Activated CD8-positive, alpha-beta memory T cell treated with anti-CD3 and anti-CD28 coated beads, Interleukin-2, amount 10 ng/mL, durations not matched to agents 7 days and 5 days (primary cell): Measurements from ENCODE around the gene SGO1. TPM values are rescaled to one million over a fixed set of nuclear protein-coding genes. Genes with fewer than 3 reads are reported as not detected.

Experiments
- ATAC-seq: fragments of 150-1000 bp; cut with Tn5 transposase; one replicate; pipeline ENCODE4 v1.10.0; 2021; ENCODE audit warnings: moderate library complexity
- CTCF ChIA-PET: fragments of 350-600 bp; sonication (Branson Sonifier 250); formaldehyde crosslinking; loops from one replicate; lab custom pipeline; 2021; ENCODE audit warnings: antibody characterized with exemption; lab: Charles Lee
- DNase-seq: peaks from one replicate; pipeline ENCODE4 v3.0.0-alpha.2; 2020
- H3K27ac Mint-ChIP-seq: one replicate; pipeline ENCODE4 v1.8.0; 2021; ENCODE audit warnings: mild to moderate bottlenecking, mixed read lengths
- H3K27me3 Mint-ChIP-seq: one replicate; pipeline ENCODE4 v1.8.0; 2021; ENCODE audit warnings: mixed read lengths
- H3K36me3 Mint-ChIP-seq: one replicate; pipeline ENCODE4 v1.8.0; 2021; ENCODE audit warnings: mild to moderate bottlenecking, mixed read lengths
- H3K4me1 Mint-ChIP-seq: one replicate; pipeline ENCODE4 v1.8.0; 2021; ENCODE audit warnings: mixed read lengths
- H3K4me3 Mint-ChIP-seq: one replicate; pipeline ENCODE4 v1.8.0; 2021; ENCODE audit warnings: mild to moderate bottlenecking, moderate library complexity, mixed read lengths
- H3K9me3 Mint-ChIP-seq: one replicate; pipeline ENCODE4 v1.8.0; 2022; ENCODE audit warnings: low read depth, mixed read lengths
- total RNA-seq, 2 experiments: library from RNA; stranded (reverse); gene quantifications; one replicate each; pipeline ENCODE4 v1.2.3, GENCODE V29; 2021

The SGO1 gene
- total RNA-seq, 2 experiments from 2014 or later, result 38.5 to 43.5 TPM

DNA sequence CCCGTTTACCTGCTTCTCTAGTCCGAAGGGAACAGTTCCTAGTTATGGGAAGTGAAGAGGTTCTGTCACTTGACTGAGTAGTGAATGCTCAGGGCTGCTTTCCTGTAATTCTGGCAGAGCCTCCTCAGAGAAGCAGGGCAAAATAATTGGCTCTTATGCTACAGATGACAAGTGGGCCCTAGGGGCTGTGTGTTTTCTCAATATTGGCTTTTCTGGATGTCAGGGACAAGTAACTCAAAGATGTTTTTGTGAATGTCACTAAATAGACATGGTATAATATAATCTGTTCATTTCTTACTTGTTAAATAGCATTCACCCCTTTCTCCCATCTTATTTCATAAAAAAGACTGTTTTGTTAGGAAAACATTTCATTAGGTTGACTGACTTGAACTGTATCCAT is 40.1 kb downstream of the SGO1 start:
- CTCF ChIA-PET, result interaction anchor here (1.5 kb wide), 1 partner anchor 41 kb away, joined by 3 read pairs; no protein-coding TSS in a partner anchor
- DNase-seq (no peak), ATAC-seq (no peak)
- H3K27ac Mint-ChIP-seq, result no peak overlapping the region
- no peaks in the 10 kb centered on the region for H3K27me3 Mint-ChIP-seq
- H3K9me3 Mint-ChIP-seq, result no peaks in the 10 kb centered on the region
- H3K36me3 Mint-ChIP-seq, result peaks cover 77% of the 10 kb centered on the region
- H3K4me1 Mint-ChIP-seq, result peaks cover 2% of the 10 kb centered on the region
- no peak overlapping the region for H3K4me3 Mint-ChIP-seq

- no peaks in the 10 kb centered on the region for H3K9me3 Mint-ChIP-seq
- H3K4me1 Mint-ChIP-seq, result peaks cover 2% of the 10 kb centered on the region
- CTCF ChIA-PET, result no interaction called here
- no peak overlapping the region for H3K27ac Mint-ChIP-seq
- DNase-seq (no peak), ATAC-seq (no peak)
- H3K4me3 Mint-ChIP-seq, result no peak overlapping the region
- H3K36me3 Mint-ChIP-seq, result peaks cover 73% of the 10 kb centered on the region
- H3K27me3 Mint-ChIP-seq, result no peaks in the 10 kb centered on the region
Measured at GRCh38 chr3:20143519-20143918, 42.5 kb downstream of the SGO1 start.

DNA sequence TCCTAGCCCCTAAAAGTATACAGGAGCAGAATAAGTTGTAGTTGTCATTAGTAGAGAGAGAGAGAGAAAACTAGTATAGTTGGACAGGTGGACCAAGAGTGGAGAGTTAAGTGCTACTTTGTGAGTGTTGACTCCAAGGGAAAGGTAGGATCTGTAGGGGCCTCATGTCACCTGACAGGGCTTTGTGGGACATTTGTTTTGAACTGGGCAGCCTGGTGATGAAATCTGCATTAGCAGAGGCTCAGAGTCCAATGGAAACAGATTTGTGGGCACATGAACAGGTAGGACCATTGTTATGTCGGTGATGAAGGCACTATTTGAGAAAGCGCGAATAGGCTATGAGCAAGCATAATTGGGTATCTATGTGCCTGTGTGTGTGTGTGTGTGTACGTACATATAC is 43.5 kb downstream of the SGO1 start:
- H3K27ac Mint-ChIP-seq, result peak overlapping the region; percentile 1
- CTCF ChIA-PET, result no interaction called here

DNA sequence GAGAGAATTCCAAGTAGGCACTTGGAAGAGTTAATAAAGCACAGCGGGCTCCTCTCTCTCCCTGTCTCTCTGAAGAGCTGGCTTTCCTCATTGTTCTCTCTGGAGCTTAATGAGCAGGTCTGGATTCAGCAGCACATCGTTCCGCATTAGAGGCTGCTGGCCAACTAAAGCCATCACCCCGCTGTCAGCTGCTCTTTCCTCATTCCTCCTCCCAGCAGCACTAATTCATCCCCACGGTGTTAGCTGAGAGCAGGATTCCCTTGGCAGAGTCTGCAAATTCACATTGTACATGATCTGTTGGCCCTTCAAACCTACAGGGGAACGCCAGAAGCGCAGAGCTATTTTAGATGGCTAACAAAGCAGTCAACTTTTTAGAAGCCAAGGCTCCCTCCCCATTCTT is 44.2 kb downstream of the SGO1 start:
- CTCF ChIA-PET, result interaction anchor here (1.0 kb wide), 1 partner anchor 13 kb away, joined by 3 read pairs; no protein-coding TSS in a partner anchor
- no peak overlapping the region for H3K27ac Mint-ChIP-seq
- DNase-seq, result no peak
- no peak overlapping the region for H3K4me3 Mint-ChIP-seq
- peaks cover 64% of the 10 kb centered on the region for H3K36me3 Mint-ChIP-seq
- no peaks in the 10 kb centered on the region for H3K9me3 Mint-ChIP-seq
- no peak for ATAC-seq
- no peaks in the 10 kb centered on the region for H3K27me3 Mint-ChIP-seq
- peaks cover 2% of the 10 kb centered on the region for H3K4me1 Mint-ChIP-seq

More for the DNA sequence above, 43.5 kb downstream of the SGO1 start:
- H3K36me3 Mint-ChIP-seq, result peaks cover 65% of the 10 kb centered on the region
- no peaks in the 10 kb centered on the region for H3K27me3 Mint-ChIP-seq
- peaks cover 2% of the 10 kb centered on the region for H3K4me1 Mint-ChIP-seq
- ATAC-seq (no peak), DNase-seq (no peak)
- H3K9me3 Mint-ChIP-seq, result no peaks in the 10 kb centered on the region
- H3K4me3 Mint-ChIP-seq, result no peak overlapping the region

DNA sequence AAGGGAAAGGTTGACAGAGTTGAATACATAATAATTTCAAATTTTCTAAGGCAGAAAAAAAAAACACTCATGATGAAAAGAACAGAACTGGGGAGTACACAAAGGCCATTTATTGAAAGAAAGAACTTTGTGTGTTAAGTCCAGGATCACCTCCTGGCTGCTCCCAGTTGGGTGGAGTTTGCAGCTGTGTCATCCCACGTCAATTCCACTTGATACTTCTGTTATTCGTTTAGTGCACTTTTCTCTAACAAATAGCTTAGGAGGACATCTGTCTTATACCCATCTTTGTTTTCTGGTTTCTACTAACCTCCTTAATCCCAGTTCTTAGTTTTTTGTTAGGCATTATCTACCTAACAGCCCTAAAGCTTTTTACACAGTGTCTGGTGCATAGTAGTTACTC is 44.7 kb downstream of the SGO1 start:
- H3K27me3 Mint-ChIP-seq, result no peaks in the 10 kb centered on the region
- CTCF ChIA-PET, result interaction anchor here (1.0 kb wide), 1 partner anchor 13 kb away, joined by 3 read pairs; no protein-coding TSS in a partner anchor
- no peak overlapping the region for H3K4me3 Mint-ChIP-seq
- ATAC-seq (no peak), DNase-seq (no peak)
- H3K36me3 Mint-ChIP-seq, result peaks cover 61% of the 10 kb centered on the region
- no peaks in the 10 kb centered on the region for H3K9me3 Mint-ChIP-seq
- peaks cover 2% of the 10 kb centered on the region for H3K4me1 Mint-ChIP-seq
- H3K27ac Mint-ChIP-seq, result no peak overlapping the region

DNA sequence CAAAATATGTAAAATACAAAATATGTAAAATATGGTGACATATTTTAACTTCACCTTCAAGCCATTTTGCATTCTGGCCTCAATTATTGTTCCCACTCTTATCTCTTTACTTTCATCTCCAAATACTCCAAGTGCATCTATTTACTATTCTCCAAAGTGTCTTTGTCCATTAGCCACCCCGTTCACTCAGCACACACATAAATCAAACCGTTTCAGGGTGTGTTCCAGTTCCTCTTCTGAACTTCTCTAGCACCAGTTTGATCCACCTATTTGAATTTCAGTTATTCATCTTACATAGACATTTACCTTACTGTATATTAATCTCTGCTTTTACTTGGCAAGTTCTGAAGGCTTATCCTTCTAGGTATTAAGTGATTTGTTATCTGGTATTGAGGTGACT is 45.1 kb downstream of the SGO1 start:
- CTCF ChIA-PET, result no interaction called here
- Mint-ChIP-seq H3K27ac (no peak overlapping the region), H3K9me3 (no peaks in the 10 kb centered on the region), H3K27me3 (no peaks in the 10 kb centered on the region), H3K4me3 (no peak overlapping the region), H3K4me1 (peaks cover 3% of the 10 kb centered on the region), H3K36me3 (peaks cover 60% of the 10 kb centered on the region)
- DNase-seq (no peak), ATAC-seq (no peak)

DNA sequence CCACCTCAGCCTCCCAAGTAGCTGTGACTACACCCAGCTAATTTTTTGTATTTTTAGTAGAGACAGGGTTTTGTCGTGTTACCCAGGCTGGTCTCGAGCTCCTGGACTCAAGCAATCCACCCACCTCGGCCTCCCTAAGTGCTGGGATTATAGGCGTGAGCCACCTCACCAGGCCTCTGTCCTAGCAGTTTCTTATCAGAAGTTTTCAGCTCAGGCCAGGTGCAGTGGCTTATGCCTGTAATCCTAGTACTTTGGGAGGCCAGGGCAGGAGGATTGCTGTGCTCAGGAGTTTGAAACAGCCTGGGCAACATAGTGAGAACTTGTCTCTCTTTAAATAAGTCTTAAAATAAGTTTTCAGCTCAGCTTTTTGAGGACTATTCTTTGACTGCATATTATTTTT is 48.4 kb downstream of the SGO1 start:
- DNase-seq (no peak), ATAC-seq (no peak)
- Mint-ChIP-seq H3K27ac (no peak overlapping the region), H3K36me3 (peaks cover 63% of the 10 kb centered on the region), H3K4me3 (no peak overlapping the region), H3K27me3 (no peaks in the 10 kb centered on the region), H3K4me1 (peaks cover 6% of the 10 kb centered on the region), H3K9me3 (no peaks in the 10 kb centered on the region)
- CTCF ChIA-PET, result interaction anchor here (1.5 kb wide), 1 partner anchor 13 kb away, joined by 3 read pairs; no protein-coding TSS in a partner anchor

DNA sequence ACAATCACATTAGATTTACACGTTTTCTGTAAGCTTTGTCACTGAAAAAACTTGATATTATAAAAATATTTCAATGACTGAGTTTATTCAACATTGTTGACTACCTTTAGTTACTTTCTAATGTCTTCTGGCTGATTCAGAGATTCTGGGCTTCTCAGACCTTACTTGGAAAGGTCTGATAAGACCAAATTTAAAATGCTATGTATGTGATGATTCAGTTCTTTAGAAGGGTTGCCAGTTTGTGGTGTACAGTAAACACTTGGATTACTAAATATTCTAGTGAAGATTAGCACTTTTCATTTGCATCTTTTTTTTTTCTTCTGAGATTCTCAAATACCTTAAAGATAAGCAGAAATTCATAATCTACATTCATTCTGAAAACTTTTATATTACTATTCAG is 49.8 kb downstream of the SGO1 start:
- DNase-seq, result no peak
- H3K27ac Mint-ChIP-seq, result no peak overlapping the region
- peaks cover 15% of the 10 kb centered on the region for H3K4me1 Mint-ChIP-seq
- H3K36me3 Mint-ChIP-seq, result peaks cover 59% of the 10 kb centered on the region
- CTCF ChIA-PET, result no interaction called here
- H3K27me3 Mint-ChIP-seq, result no peaks in the 10 kb centered on the region
- ATAC-seq, result no peak
- no peaks in the 10 kb centered on the region for H3K9me3 Mint-ChIP-seq
- H3K4me3 Mint-ChIP-seq, result no peak overlapping the region

- Mint-ChIP-seq H3K9me3 (no peaks in the 10 kb centered on the region), H3K27me3 (no peaks in the 10 kb centered on the region), H3K4me3 (no peak overlapping the region), H3K27ac (no peak overlapping the region), H3K36me3 (peaks cover 69% of the 10 kb centered on the region), H3K4me1 (peaks cover 21% of the 10 kb centered on the region)
- CTCF ChIA-PET, result no interaction called here
- ATAC-seq (no peak), DNase-seq (no peak)
Measured at GRCh38 chr3:20130106-20130505, 55.9 kb downstream of the SGO1 start.

DNA sequence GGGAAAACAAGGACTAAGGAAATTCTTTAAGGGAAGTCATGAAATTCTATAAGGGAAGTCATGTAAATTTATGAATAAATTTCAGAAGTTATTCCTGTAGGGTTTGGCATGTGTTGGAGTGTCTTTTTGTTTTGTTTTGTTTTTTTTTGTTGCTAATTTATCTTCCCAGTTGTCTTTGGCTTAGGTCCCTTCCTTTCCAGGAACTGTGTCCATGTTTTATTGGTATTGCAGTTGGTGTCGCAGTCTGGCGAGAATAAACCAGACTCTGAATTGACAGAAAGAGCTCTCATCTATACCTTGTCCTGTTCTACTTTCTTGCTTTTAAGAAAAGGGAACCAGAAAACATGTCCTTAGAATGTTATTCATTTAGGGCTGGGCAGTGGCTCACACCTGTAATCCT is 57.6 kb downstream of the SGO1 start:
- H3K4me3 Mint-ChIP-seq, result no peak overlapping the region
- ATAC-seq (no peak), DNase-seq (no peak)
- H3K36me3 Mint-ChIP-seq, result peaks cover 72% of the 10 kb centered on the region
- H3K27ac Mint-ChIP-seq, result no peak overlapping the region
- H3K27me3 Mint-ChIP-seq, result no peaks in the 10 kb centered on the region
- CTCF ChIA-PET, result interaction anchor here (0.6 kb wide), 1 partner anchor 23 kb away, joined by 3 read pairs; no protein-coding TSS in a partner anchor
- H3K4me1 Mint-ChIP-seq, result peaks cover 23% of the 10 kb centered on the region
- no peaks in the 10 kb centered on the region for H3K9me3 Mint-ChIP-seq

DNA sequence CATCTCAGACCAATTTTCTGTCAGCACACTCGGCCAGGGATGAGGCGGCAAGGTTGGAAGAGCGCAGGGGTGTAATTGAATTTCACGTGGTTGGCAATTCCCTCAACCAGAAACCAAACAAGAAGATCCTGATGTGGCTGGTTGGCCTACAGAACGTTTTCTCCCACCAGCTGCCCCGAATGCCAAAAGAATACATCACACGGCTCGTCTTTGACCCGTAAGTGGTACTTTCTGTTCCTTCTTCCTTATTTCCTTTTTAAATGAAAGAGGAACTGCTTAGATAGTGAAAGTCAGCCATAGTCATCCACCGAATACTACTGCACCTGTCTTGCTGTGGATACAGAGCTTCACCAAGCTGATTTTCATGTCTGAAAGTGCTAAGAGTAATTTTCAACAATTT is 60.1 kb downstream of the SGO1 start:
- no peak for ATAC-seq
- no peaks in the 10 kb centered on the region for H3K27me3 Mint-ChIP-seq
- no peak overlapping the region for H3K4me3 Mint-ChIP-seq
- peaks cover 11% of the 10 kb centered on the region for H3K4me1 Mint-ChIP-seq
- H3K27ac Mint-ChIP-seq, result peak overlapping the region; percentile 18
- peaks cover 78% of the 10 kb centered on the region for H3K36me3 Mint-ChIP-seq
- CTCF ChIA-PET, result interaction anchor here (0.6 kb wide), 1 partner anchor 17 kb away, joined by 3 read pairs; no protein-coding TSS in a partner anchor
- no peaks in the 10 kb centered on the region for H3K9me3 Mint-ChIP-seq
- no peak for DNase-seq

- peaks cover 78% of the 10 kb centered on the region for H3K36me3 Mint-ChIP-seq
- no peak overlapping the region for H3K27ac Mint-ChIP-seq
- no peak overlapping the region for H3K4me3 Mint-ChIP-seq
Measured at GRCh38 chr3:20125289-20125688, 60.7 kb downstream of the SGO1 start.

DNA sequence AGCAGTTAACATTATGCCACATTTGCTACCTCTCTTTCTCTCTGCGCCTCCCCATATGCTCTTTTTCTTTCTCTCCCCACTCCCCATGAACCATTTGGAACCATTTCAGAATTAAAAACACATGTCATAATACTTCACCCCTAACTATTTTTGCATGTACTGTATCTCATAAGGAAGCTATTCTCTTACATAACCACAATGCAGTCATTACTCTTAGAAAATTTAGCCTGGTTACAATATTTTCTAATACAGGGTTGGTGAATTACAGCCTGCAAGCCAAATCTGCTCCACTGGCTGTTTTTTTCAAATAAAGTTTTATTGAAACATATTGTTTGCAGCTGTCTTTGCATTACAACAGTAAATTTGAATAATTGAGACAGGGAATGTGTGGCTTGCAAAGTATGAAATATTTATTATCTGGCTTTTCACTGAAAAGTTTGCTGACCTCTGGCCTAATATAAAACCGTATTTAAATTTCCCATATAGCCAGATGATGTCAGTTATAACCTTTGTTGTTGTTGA is 62.8 kb downstream of the SGO1 start:
- DNase-seq (no peak), ATAC-seq (no peak)
- peaks cover 7% of the 10 kb centered on the region for H3K4me1 Mint-ChIP-seq
- H3K4me3 Mint-ChIP-seq, result no peak overlapping the region
- H3K9me3 Mint-ChIP-seq, result no peaks in the 10 kb centered on the region
- no peak overlapping the region for H3K27ac Mint-ChIP-seq
- H3K27me3 Mint-ChIP-seq, result no peaks in the 10 kb centered on the region
- peaks cover 80% of the 10 kb centered on the region for H3K36me3 Mint-ChIP-seq
- CTCF ChIA-PET, result interaction anchor here (1.7 kb wide), 1 partner anchor 8 kb away, joined by 4 read pairs; no protein-coding TSS in a partner anchor

More at GRCh38 chr3:20125289-20125688, 60.7 kb downstream of the SGO1 start:
- Mint-ChIP-seq H3K4me1 (peaks cover 7% of the 10 kb centered on the region), H3K27me3 (no peaks in the 10 kb centered on the region), H3K9me3 (no peaks in the 10 kb centered on the region)
- DNase-seq (no peak), ATAC-seq (no peak)
- CTCF ChIA-PET, result no interaction called here

DNA sequence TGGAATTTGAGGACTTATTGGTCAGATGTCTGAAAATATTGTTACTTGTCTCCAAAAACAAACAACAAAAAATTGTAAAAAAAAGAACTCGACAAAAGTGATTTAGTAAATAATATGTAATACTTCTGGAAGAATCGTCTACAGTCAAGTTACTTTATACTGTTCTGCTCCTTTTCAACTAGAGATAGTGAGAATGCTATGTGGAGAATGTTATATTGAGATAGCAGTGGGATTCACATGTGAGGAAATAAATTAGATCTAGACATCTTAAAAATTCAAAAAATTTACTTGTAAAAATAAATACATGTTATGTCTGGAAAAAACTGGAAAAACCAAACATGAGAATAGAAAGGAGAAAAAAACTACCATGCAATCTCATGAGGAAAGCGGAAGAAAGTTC is 64.9 kb downstream of the SGO1 start:
- Mint-ChIP-seq H3K27ac (no peak overlapping the region), H3K4me3 (no peak overlapping the region), H3K4me1 (peaks cover 5% of the 10 kb centered on the region), H3K36me3 (peaks cover 80% of the 10 kb centered on the region), H3K27me3 (no peaks in the 10 kb centered on the region), H3K9me3 (no peaks in the 10 kb centered on the region)
- CTCF ChIA-PET, result no interaction called here
- no peak for DNase-seq
- ATAC-seq, result no peak
